HG03175 (cell line): Measurements from ENCODE around the gene PKNOX2.

Experiments
- ATAC-seq: cut with Tn5 transposase; IDR thresholded peaks from one replicate; pipeline ENCODE4 v1.9.1; 2021; ENCODE audit warnings: mild to moderate bottlenecking, moderate library complexity; ENCODE audit not compliant: unreplicated experiment

Gene PKNOX2

GRCh38 chr11:125228993-125229392 is 64.4 kb downstream of the PKNOX2 start:
- ATAC-seq: no peak

GRCh38 chr11:125229916-125230315 is 65.4 kb downstream of the PKNOX2 start:
- no peak for ATAC-seq

- no peak for ATAC-seq
Measured at GRCh38 chr11:125233116-125233515, 68.6 kb downstream of the PKNOX2 start.

GRCh38 chr11:125233736-125234275 is 69.3 kb downstream of the PKNOX2 start:
- no peak for ATAC-seq

GRCh38 chr11:125235071-125235471 is 70.5 kb downstream of the PKNOX2 start:
- ATAC-seq: no peak

- no peak for ATAC-seq
Measured at GRCh38 chr11:125236072-125236825, 71.7 kb downstream of the PKNOX2 start.

GRCh38 chr11:125239585-125240560 is 75.3 kb downstream of the PKNOX2 start:
- no peak for ATAC-seq

- ATAC-seq: no peak
Measured at GRCh38 chr11:125241104-125241503, 76.6 kb downstream of the PKNOX2 start.

GRCh38 chr11:125242141-125242775 is 77.7 kb downstream of the PKNOX2 start:
- ATAC-seq: no peak

- ATAC-seq: no peak
Measured at GRCh38 chr11:125244166-125244565, 79.6 kb downstream of the PKNOX2 start.

- no peak for ATAC-seq
Measured at GRCh38 chr11:125245299-125245698, 80.7 kb downstream of the PKNOX2 start.

- ATAC-seq: no peak
Measured at GRCh38 chr11:125247431-125247830, 82.9 kb downstream of the PKNOX2 start.

- no peak for ATAC-seq
Measured at GRCh38 chr11:125250318-125251213, 86.0 kb downstream of the PKNOX2 start.

- ATAC-seq: no peak
Measured at GRCh38 chr11:125251214-125251545, 86.6 kb downstream of the PKNOX2 start.

- no peak for ATAC-seq
Measured at GRCh38 chr11:125251956-125252355, 87.4 kb downstream of the PKNOX2 start.

- no peak for ATAC-seq
Measured at GRCh38 chr11:125253289-125253688, 88.7 kb downstream of the PKNOX2 start.

GRCh38 chr11:125253795-125254525 is 89.4 kb downstream of the PKNOX2 start:
- no peak for ATAC-seq

- no peak for ATAC-seq
Measured at GRCh38 chr11:125256541-125257189, 92.1 kb downstream of the PKNOX2 start.

GRCh38 chr11:125257190-125257579 is 92.6 kb downstream of the PKNOX2 start:
- no peak for ATAC-seq
